ENCODE data around the gene SHFL. TPM values are rescaled to one million over a fixed set of nuclear protein-coding genes. Genes with fewer than 3 reads are reported as not detected.

The SHFL gene
- total RNA-seq, 1 donor from 2014 or later: 2.2 TPM

GRCh38 chr19:10068205-10068604 lies 17.9 kb upstream of the SHFL start:
- Mint-ChIP-seq H3K9me3 (ENCODE audit: low read depth) (no peaks in the 10 kb centered on the region), H3K27me3 (peaks cover 54% of the 10 kb centered on the region), H3K27ac (no peak overlapping the region), H3K4me1 (ENCODE audit: low read depth) (no peaks in the 10 kb centered on the region), H3K36me3 (ENCODE audit: insufficient read depth) (no peaks in the 10 kb centered on the region), H3K4me3 (ENCODE audit: low read depth) (no peak overlapping the region)
- TF ChIP-seq CTCF (IDR thresholded peaks at IDR 0.05; ENCODE audit: unreplicated experiment): no peak
- DNase-seq (ENCODE audit: low spot score, unreplicated experiment): no peak

- Mint-ChIP-seq H3K36me3 (ENCODE audit: insufficient read depth) (no peaks in the 10 kb centered on the region), H3K27me3 (peaks cover 47% of the 10 kb centered on the region), H3K9me3 (ENCODE audit: low read depth) (no peaks in the 10 kb centered on the region), H3K4me3 (ENCODE audit: low read depth) (no peak overlapping the region), H3K4me1 (ENCODE audit: low read depth) (no peaks in the 10 kb centered on the region), H3K27ac (no peak overlapping the region)
- no peak for DNase-seq (ENCODE audit: low spot score, unreplicated experiment)
- TF ChIP-seq CTCF (IDR thresholded peaks at IDR 0.05; ENCODE audit: unreplicated experiment): no peak
Observed at GRCh38 chr19:10069046-10069445, 17.1 kb upstream of the SHFL start.

GRCh38 chr19:10070730-10071446 lies 15.2 kb upstream of the SHFL start:
- no peak overlapping the region for H3K4me3 Mint-ChIP-seq (ENCODE audit: low read depth)
- H3K27ac Mint-ChIP-seq: no peak overlapping the region
- peaks cover 37% of the 10 kb centered on the region for H3K27me3 Mint-ChIP-seq
- no peaks in the 10 kb centered on the region for H3K9me3 Mint-ChIP-seq (ENCODE audit: low read depth)
- H3K36me3 Mint-ChIP-seq (ENCODE audit: insufficient read depth): no peaks in the 10 kb centered on the region
- no peaks in the 10 kb centered on the region for H3K4me1 Mint-ChIP-seq (ENCODE audit: low read depth)
- no peak for TF ChIP-seq CTCF (IDR thresholded peaks at IDR 0.05; ENCODE audit: unreplicated experiment)
- no peak for DNase-seq (ENCODE audit: low spot score, unreplicated experiment)

- Mint-ChIP-seq H3K4me3 (ENCODE audit: low read depth) (no peak overlapping the region), H3K27me3 (peaks cover 39% of the 10 kb centered on the region), H3K27ac (no peak overlapping the region), H3K9me3 (ENCODE audit: low read depth) (no peaks in the 10 kb centered on the region), H3K4me1 (ENCODE audit: low read depth) (no peaks in the 10 kb centered on the region), H3K36me3 (ENCODE audit: insufficient read depth) (no peaks in the 10 kb centered on the region)
- DNase-seq (ENCODE audit: low spot score, unreplicated experiment): no peak
- TF ChIP-seq CTCF (IDR thresholded peaks at IDR 0.05; ENCODE audit: unreplicated experiment): peak; percentile 19
Observed at GRCh38 chr19:10074153-10074552, 12.0 kb upstream of the SHFL start.

GRCh38 chr19:10076535-10076934 lies 9.6 kb upstream of the SHFL start:
- DNase-seq (ENCODE audit: low spot score, unreplicated experiment): no peak
- no peaks in the 10 kb centered on the region for H3K36me3 Mint-ChIP-seq (ENCODE audit: insufficient read depth)
- H3K27me3 Mint-ChIP-seq: peaks cover 34% of the 10 kb centered on the region
- H3K9me3 Mint-ChIP-seq (ENCODE audit: low read depth): no peaks in the 10 kb centered on the region
- no peak overlapping the region for H3K4me3 Mint-ChIP-seq (ENCODE audit: low read depth)
- no peak for TF ChIP-seq CTCF (IDR thresholded peaks at IDR 0.05; ENCODE audit: unreplicated experiment)
- no peak overlapping the region for H3K27ac Mint-ChIP-seq
- no peaks in the 10 kb centered on the region for H3K4me1 Mint-ChIP-seq (ENCODE audit: low read depth)
